CD4-positive, alpha-beta memory T cell (primary cell): ENCODE data around the gene SLC7A4. TPM values are rescaled to one million over a fixed set of nuclear protein-coding genes. Genes with fewer than 3 reads are reported as not detected.

Experiments
- CTCF ChIA-PET: fragments of 350-600 bp; sonication (Branson Sonifier 250); formaldehyde crosslinking; loops from one replicate; lab custom pipeline; 2021; ENCODE audit warnings: inconsistent platforms; ENCODE audit not compliant: partially characterized antibody; lab: Charles Lee
- POLR2A ChIA-PET: fragments of 350-600 bp; sonication (Branson Sonifier 250); formaldehyde crosslinking; loops from one replicate; lab custom pipeline; 2021; ENCODE audit not compliant: partially characterized antibody; lab: Charles Lee
- DNase-seq, 5 donors: peaks; one replicate each; pipeline versions ENCODE4 v3.0.0 to v3.0.0-alpha.2; 2020 to 2022; ENCODE audit warnings: mixed read lengths in 1 of 5
- H3K27ac ChIP-seq: one replicate; pipeline ENCODE4 v1.7.0; 2013; ENCODE audit warnings: low read depth, low read length
- H3K27me3 ChIP-seq: 2 replicates; pipeline ENCODE4 v1.7.0; 2013; ENCODE audit warnings: mild to moderate bottlenecking, low read length, moderate library complexity; ENCODE audit not compliant: insufficient read depth
- H3K36me3 ChIP-seq: 2 replicates; pipeline ENCODE4 v1.7.0; 2013; ENCODE audit warnings: mild to moderate bottlenecking, low read length, moderate library complexity; ENCODE audit not compliant: insufficient read depth
- H3K4me1 ChIP-seq: 2 replicates; pipeline ENCODE4 v1.7.0; 2013; ENCODE audit warnings: mild to moderate bottlenecking, low read length, moderate library complexity; ENCODE audit not compliant: insufficient read depth
- H3K4me3 ChIP-seq, 2 donors: one replicate each; pipeline ENCODE4 v1.7.0; 2013; ENCODE audit warnings: low read length in 2 of 2, mild to moderate bottlenecking in 1 of 2
- H3K9me3 ChIP-seq, 2 donors: one replicate each; pipeline ENCODE4 v1.7.0; 2013; ENCODE audit warnings: low read length in 2 of 2, control low read depth in 1 of 2; ENCODE audit not compliant: control insufficient read depth in 1 of 2
- H3K27ac Mint-ChIP-seq, 7 donors: one replicate each; pipeline ENCODE4 v1.8.0; 2020 to 2021; ENCODE audit warnings: mixed read lengths in 7 of 7, mild to moderate bottlenecking in 6 of 7, inconsistent platforms in 3 of 7, moderate library complexity in 3 of 7
- H3K27me3 Mint-ChIP-seq, 2 donors: one replicate each; pipeline ENCODE4 v1.8.0; 2020 to 2021; ENCODE audit warnings: mixed read lengths in 2 of 2
- H3K36me3 Mint-ChIP-seq, 2 donors: one replicate each; pipeline ENCODE4 v1.8.0; 2020 to 2021; ENCODE audit warnings: mixed read lengths in 2 of 2, inconsistent platforms in 1 of 2, mild to moderate bottlenecking in 1 of 2
- H3K4me1 Mint-ChIP-seq, 4 donors: one replicate each; pipeline ENCODE4 v1.8.0; 2020 to 2021; ENCODE audit warnings: mixed read lengths in 4 of 4, mild to moderate bottlenecking in 1 of 4
- H3K4me3 Mint-ChIP-seq, 8 donors: one replicate each; pipeline ENCODE4 v1.8.0; 2020 to 2021; ENCODE audit warnings: mixed read lengths in 8 of 8, mild to moderate bottlenecking in 7 of 8, moderate library complexity in 6 of 8, inconsistent platforms in 3 of 8
- H3K9me3 Mint-ChIP-seq, 8 donors: one replicate each; pipeline ENCODE4 v1.8.0; 2020 to 2021; ENCODE audit warnings: mixed read lengths in 8 of 8, mild to moderate bottlenecking in 5 of 8, inconsistent platforms in 3 of 8, moderate library complexity in 1 of 8
- intact Hi-C: fragments of 100-400 bp; cut with micrococcal nuclease; formaldehyde crosslinking; loops from one replicate; pipeline ENCODE4 v1.15.1; 2023
- polyA plus RNA-seq, 2 donors: library from polyadenylated mRNA; unstranded; fragments of 300-500 nt; fragmentation: Illumina TruSeq; gene quantifications; one replicate each; pipeline ENCODE4 v1.2.3, GENCODE V29; 2021
- total RNA-seq, 2 experiments: library from RNA; stranded (reverse); gene quantifications; one replicate each; pipeline ENCODE4 v1.2.3, GENCODE V29; 2021

Gene SLC7A4
- total and polyA plus RNA-seq, 4 experiments from 2014 or later: 0.07 to 0.15 TPM; not detected in 2

GRCh38 chr22:20982563-20982882 is 49.8 kb downstream of the SLC7A4 start:
- Mint-ChIP-seq H3K4me3 (peak overlapping the region; percentile 88 to 96 (median 95)), H3K4me1 (peaks cover 21 to 42% (median 30%) of the 10 kb centered on the region in 4 donors), H3K27ac (peak overlapping the region; percentile 38 to 95 (median 92)), H3K9me3 (peaks cover 0 to 3% (median 0%) of the 10 kb centered on the region in 8 donors), H3K36me3 (peaks cover 7 to 22% of the 10 kb centered on the region in 2 donors), H3K27me3 (no peaks in the 10 kb centered on the region)
- peaks cover 8% of the 10 kb centered on the region for H3K36me3 ChIP-seq
- CTCF ChIA-PET: interaction anchor here (0.8 to 1.5 kb wide), 6 partner anchors 20 to 120 kb away, joined by 4 to 6 read pairs (median 4); partner anchors contain the start of genes P2RX6 and THAP7
- peaks cover 0 to 6% of the 10 kb centered on the region in 2 donors for H3K9me3 ChIP-seq
- intact Hi-C loops: loop anchor here (1.0 kb wide), 1 partner anchor 20 kb away; the partner anchor contains the start of gene THAP7
- H3K27ac ChIP-seq: peak overlapping the region; percentile 77
- DNase-seq: no peak
- H3K4me3 ChIP-seq: peak overlapping the region; percentile 62 to 64
- no peaks in the 10 kb centered on the region for H3K27me3 ChIP-seq
- POLR2A ChIA-PET: interaction anchor here (0.8 to 2.8 kb wide), 10 partner anchors 9 to 1090 kb away, joined by 3 to 45 read pairs (median 4); partner anchors contain the start of genes THAP7 and YDJC
- peaks cover 19% of the 10 kb centered on the region for H3K4me1 ChIP-seq

- Mint-ChIP-seq H3K27me3 (no peaks in the 10 kb centered on the region), H3K27ac (peak within 1 kb of the TSS; percentile 90 to 95 (median 93)), H3K4me1 (peaks cover 21 to 42% (median 30%) of the 10 kb centered on the region in 4 donors), H3K9me3 (peaks cover 0 to 7% (median 0%) of the 10 kb centered on the region in 8 donors), H3K36me3 (peaks cover 7 to 22% of the 10 kb centered on the region in 2 donors), H3K4me3 (peak within 1 kb of the TSS; percentile 88 to 96 (median 95))
- peaks cover 8% of the 10 kb centered on the region for H3K36me3 ChIP-seq
- peak within 1 kb of the TSS; percentile 77 for H3K27ac ChIP-seq
- H3K4me3 ChIP-seq: peak within 1 kb of the TSS; percentile 62 to 64
- peaks cover 0 to 6% of the 10 kb centered on the region in 2 donors for H3K9me3 ChIP-seq
- ChIA-PET POLR2A (interaction anchor here (0.6 to 2.8 kb wide), 12 partner anchors 9 to 1090 kb away, joined by 3 to 45 read pairs (median 4); partner anchors contain the start of genes THAP7 and YDJC), CTCF (interaction anchor here (0.7 to 1.5 kb wide), 7 partner anchors 20 to 120 kb away, joined by 3 to 6 read pairs (median 4); partner anchors contain the start of genes P2RX6 and THAP7)
- H3K4me1 ChIP-seq: peaks cover 19% of the 10 kb centered on the region
- peak; percentile 57 to 77 (median 64) for DNase-seq
- no peaks in the 10 kb centered on the region for H3K27me3 ChIP-seq
- intact Hi-C loops: loop anchor here (1.0 kb wide), 1 partner anchor 20 kb away; the partner anchor contains the start of gene THAP7
These were observed 50.4 kb downstream of the SLC7A4 start, which contains the start of gene LZTR1 for GRCh38 chr22:20981787-20982562. Gene LZTR1 (plus strand): TSS chr22:20982297. CDS start chr22:20982372, 75 bp downstream.

GRCh38 chr22:20980938-20981722 is 51.2 kb downstream of the SLC7A4 start:
- intact Hi-C loops: no loop called here
- peak overlapping the region; percentile 77 for H3K27ac ChIP-seq
- Mint-ChIP-seq H3K4me3 (peak overlapping the region; percentile 87 to 96 (median 94)), H3K27ac (peak overlapping the region; percentile 88 to 95 (median 91)), H3K4me1 (peaks cover 19 to 42% (median 29%) of the 10 kb centered on the region in 4 donors), H3K36me3 (peaks cover under 1 to 16% of the 10 kb centered on the region in 2 donors), H3K9me3 (peaks cover 0 to 7% (median 0%) of the 10 kb centered on the region in 8 donors), H3K27me3 (no peaks in the 10 kb centered on the region)
- peak overlapping the region; percentile 62 to 64 for H3K4me3 ChIP-seq
- ChIA-PET CTCF (interaction anchor here (0.7 to 1.5 kb wide), 5 partner anchors 21 to 34 kb away, joined by 3 to 6 read pairs (median 4); partner anchors contain the start of genes P2RX6 and THAP7), POLR2A (interaction anchor here (0.6 to 2.8 kb wide), 8 partner anchors 9 to 648 kb away, joined by 3 to 45 read pairs (median 4); partner anchors contain the start of genes THAP7 and YDJC)
- peaks cover 8% of the 10 kb centered on the region for H3K36me3 ChIP-seq
- peaks cover 19% of the 10 kb centered on the region for H3K4me1 ChIP-seq
- DNase-seq: no peak
- H3K9me3 ChIP-seq: peaks cover 0 to 6% of the 10 kb centered on the region in 2 donors
- no peaks in the 10 kb centered on the region for H3K27me3 ChIP-seq

GRCh38 chr22:20980523-20980922 is 51.8 kb downstream of the SLC7A4 start:
- ChIA-PET POLR2A (interaction anchor here (0.8 to 2.8 kb wide), 3 partner anchors 9 to 60 kb away, joined by 3 to 45 read pairs (median 4); partner anchors contain the start of gene THAP7), CTCF (no interaction called here)
- no peak for DNase-seq
- intact Hi-C loops: no loop called here
- Histone ChIP-seq H3K27ac (peak overlapping the region; percentile 77), H3K9me3 (peaks cover 0 to 6% of the 10 kb centered on the region in 2 donors), H3K36me3 (peaks cover 3% of the 10 kb centered on the region), H3K27me3 (no peaks in the 10 kb centered on the region), H3K4me3 (no peak overlapping the region), H3K4me1 (peaks cover 19% of the 10 kb centered on the region)
- Mint-ChIP-seq H3K36me3 (peaks cover 0 to 16% of the 10 kb centered on the region in 2 donors), H3K27ac (peak overlapping the region in 4 of 7 donors; percentile 59 to 95 (median 79)), H3K27me3 (no peaks in the 10 kb centered on the region), H3K4me1 (peaks cover 19 to 47% (median 29%) of the 10 kb centered on the region in 4 donors), H3K4me3 (peak overlapping the region in 5 of 8 donors; percentile 39 to 87 (median 62)), H3K9me3 (peaks cover 0 to 7% (median 0%) of the 10 kb centered on the region in 8 donors)

GRCh38 chr22:20979940-20980453 is 52.4 kb downstream of the SLC7A4 start:
- H3K4me3 Mint-ChIP-seq: peak overlapping the region in 7 of 8 donors; percentile 32 to 87 (median 55)
- no peaks in the 10 kb centered on the region for H3K36me3 ChIP-seq
- H3K27me3 ChIP-seq: no peaks in the 10 kb centered on the region
- peaks cover 19 to 47% (median 29%) of the 10 kb centered on the region in 4 donors for H3K4me1 Mint-ChIP-seq
- no peaks in the 10 kb centered on the region for H3K27me3 Mint-ChIP-seq
- DNase-seq: no peak
- H3K4me1 ChIP-seq: peaks cover 19% of the 10 kb centered on the region
- peaks cover 0 to 6% of the 10 kb centered on the region in 2 donors for H3K9me3 ChIP-seq
- no peak overlapping the region for H3K4me3 ChIP-seq
- peak overlapping the region in 6 of 7 donors; percentile 1 to 95 (median 70) for H3K27ac Mint-ChIP-seq
- H3K9me3 Mint-ChIP-seq: peaks cover 0 to 7% (median 0%) of the 10 kb centered on the region in 8 donors
- POLR2A ChIA-PET: interaction anchor here (0.8 kb wide), 1 partner anchor 10 kb away, joined by 3 read pairs; no protein-coding TSS in a partner anchor
- CTCF ChIA-PET: no interaction called here
- intact Hi-C loops: no loop called here
- H3K27ac ChIP-seq: no peak overlapping the region
- peaks cover 0 to 16% of the 10 kb centered on the region in 2 donors for H3K36me3 Mint-ChIP-seq

- DNase-seq: peak; percentile 48 to 84 (median 64)
- H3K4me3 ChIP-seq: no peak overlapping the region
- POLR2A ChIA-PET: interaction anchor here (0.8 kb wide), 1 partner anchor 11 kb away, joined by 3 read pairs; no protein-coding TSS in a partner anchor
- H3K9me3 ChIP-seq: peaks cover 0 to 6% of the 10 kb centered on the region in 2 donors
- no peaks in the 10 kb centered on the region for H3K27me3 ChIP-seq
- no peaks in the 10 kb centered on the region for H3K36me3 ChIP-seq
- no peak overlapping the region for H3K27ac ChIP-seq
- Mint-ChIP-seq H3K9me3 (peaks cover 0 to 7% (median 0%) of the 10 kb centered on the region in 8 donors), H3K4me1 (peaks cover 19 to 47% (median 29%) of the 10 kb centered on the region in 4 donors), H3K4me3 (peak overlapping the region in 7 of 8 donors; percentile 47 to 87 (median 67)), H3K36me3 (peaks cover 0 to 16% of the 10 kb centered on the region in 2 donors), H3K27me3 (no peaks in the 10 kb centered on the region), H3K27ac (peak overlapping the region; percentile 67 to 93 (median 86))
- CTCF ChIA-PET: no interaction called here
- H3K4me1 ChIP-seq: peaks cover 19% of the 10 kb centered on the region
- intact Hi-C loops: no loop called here
These were observed 53.0 kb downstream of the SLC7A4 start for GRCh38 chr22:20979243-20979809.
